HCEC 1CT (cell line): ENCODE data around the gene GLCE.
"Not testable (repeated sequence)": the region's sequence is repeated elsewhere in the genome, so short reads cannot be mapped to it uniquely, and the experiment has no call there.

Experiments
- DNase-seq: peaks from one replicate; pipeline ENCODE4 v3.0.0-alpha.2; 2017

GLCE gene

GRCh38 chr15:69275933-69276560 lies 115.6 kb downstream of the GLCE start:
- DNase-seq: no peak

GRCh38 chr15:69277316-69277715 lies 116.9 kb downstream of the GLCE start:
- no peak for DNase-seq

- no peak for DNase-seq
These were observed 119.2 kb downstream of the GLCE start for GRCh38 chr15:69279636-69280035.

- no peak for DNase-seq
These were observed 120.3 kb downstream of the GLCE start for GRCh38 chr15:69280783-69281182.

GRCh38 chr15:69282104-69282743 lies 121.8 kb downstream of the GLCE start:
- no peak for DNase-seq

GRCh38 chr15:69285834-69286233 lies 125.4 kb downstream of the GLCE start:
- no peak for DNase-seq

GRCh38 chr15:69288011-69288410 lies 127.6 kb downstream of the GLCE start:
- DNase-seq: no peak

- no peak for DNase-seq
These were observed 128.3 kb downstream of the GLCE start for GRCh38 chr15:69288531-69289341.

GRCh38 chr15:69289342-69290146 lies 129.1 kb downstream of the GLCE start:
- no peak for DNase-seq

- DNase-seq: no peak
These were observed 130.1 kb downstream of the GLCE start for GRCh38 chr15:69290346-69291164.

GRCh38 chr15:69291651-69292050 lies 131.2 kb downstream of the GLCE start:
- not testable (repeated sequence) for DNase-seq

- no peak for DNase-seq
These were observed 132.5 kb downstream of the GLCE start for GRCh38 chr15:69292826-69293420.

GRCh38 chr15:69293741-69294615 lies 133.5 kb downstream of the GLCE start:
- no peak for DNase-seq

GRCh38 chr15:69296606-69297005 lies 136.2 kb downstream of the GLCE start:
- no peak for DNase-seq

- no peak for DNase-seq
These were observed 137.4 kb downstream of the GLCE start for GRCh38 chr15:69297642-69298353.

GRCh38 chr15:69298354-69298696 lies 137.9 kb downstream of the GLCE start:
- no peak for DNase-seq

GRCh38 chr15:69298697-69299441 lies 138.4 kb downstream of the GLCE start, which contains the start of gene PAQR5:
TSS of gene PAQR5 (plus strand) at chr15:69298912. CDS start at chr15:69360081, 61,169 bp downstream.
- DNase-seq: no peak

- DNase-seq: no peak
These were observed 139.0 kb downstream of the GLCE start for GRCh38 chr15:69299451-69299886.

- DNase-seq: no peak
These were observed 139.6 kb downstream of the GLCE start for GRCh38 chr15:69299943-69300588.
